Liver (tissue), 9 donors: ENCODE measurements around the gene ZNF280B. TPM values are rescaled to one million over a fixed set of nuclear protein-coding genes. Genes with fewer than 3 reads are reported as not detected.

ENCODE experiments used
- DNase-seq: peaks from one replicate; pipeline ENCODE4 v3.0.0-alpha.2; 2017; ENCODE audit warnings: low spot score
- H3K27ac ChIP-seq, 2 donors: one replicate each; pipeline ENCODE4 v1.7.0; 2013; ENCODE audit warnings: inconsistent platforms in 2 of 2, low read length in 2 of 2, control low read depth in 1 of 2, low read depth in 1 of 2, mild to moderate bottlenecking in 1 of 2
- H3K27me3 ChIP-seq, 4 donors: one replicate each; pipeline versions ENCODE4 v1.6.1 to v1.7.0; 2013; ENCODE audit warnings: low read length in 3 of 4, inconsistent platforms in 1 of 4, mild to moderate bottlenecking in 1 of 4, moderate library complexity in 1 of 4; ENCODE audit not compliant: control insufficient read depth in 4 of 4, insufficient read depth in 4 of 4
- H3K36me3 ChIP-seq, 4 donors: one replicate each; pipeline versions ENCODE4 v1.6.1 to v1.7.0; 2013; ENCODE audit warnings: low read length in 3 of 4, mild to moderate bottlenecking in 3 of 4, low read depth in 1 of 4, moderate library complexity in 1 of 4; ENCODE audit not compliant: control insufficient read depth in 4 of 4, insufficient read depth in 3 of 4
- H3K4me1 ChIP-seq, 4 donors: one replicate each; pipeline versions ENCODE4 v1.6.1 to v1.7.0; 2013; ENCODE audit warnings: low read length in 3 of 4, mild to moderate bottlenecking in 3 of 4, moderate library complexity in 1 of 4; ENCODE audit not compliant: control insufficient read depth in 4 of 4, insufficient read depth in 4 of 4
- H3K4me3 ChIP-seq, 3 donors: one replicate each; pipeline versions ENCODE4 v1.6.1 to v1.7.0; 2013; ENCODE audit warnings: low read length in 3 of 3, control low read depth in 1 of 3, low read depth in 1 of 3, mild to moderate bottlenecking in 1 of 3
- H3K9ac ChIP-seq, 2 donors: one replicate each; pipeline ENCODE4 v1.7.0; 2013; ENCODE audit warnings: low read length in 2 of 2, mild to moderate bottlenecking in 2 of 2, moderate library complexity in 2 of 2, control low read depth in 1 of 2, low read depth in 1 of 2
- H3K9me3 ChIP-seq, 4 donors: one replicate each; pipeline versions ENCODE4 v1.6.1 to v1.7.0; 2013; ENCODE audit warnings: low read length in 3 of 4; ENCODE audit not compliant: control insufficient read depth in 4 of 4
- ATF3 ChIP-seq: IDR thresholded peaks from 2 replicates; pipeline ENCODE4 v1.6.1; 2016; ENCODE audit warnings: antibody characterized with exemption
- CTCF ChIP-seq: fragments of 150-350 bp; IDR thresholded peaks from 2 replicates; pipeline ENCODE4 v1.5.1; 2017; ENCODE audit warnings: improper control_type of control experiment, low read depth, low read length; ENCODE audit not compliant: missing input control
- EGR1 ChIP-seq, 2 donors: IDR thresholded peaks; 2 replicates each; pipeline ENCODE4 v1.6.1; 2016 to 2018; ENCODE audit warnings: antibody characterized with exemption in 2 of 2, low read depth in 2 of 2
- FOXA1 ChIP-seq: IDR thresholded peaks from 2 replicates; pipeline ENCODE4 v1.6.1; 2016; ENCODE audit warnings: antibody characterized with exemption
- GABPA ChIP-seq, 2 donors: IDR thresholded peaks in 1 of 2; conservative IDR thresholded peaks in 1 of 2; 2 replicates each; pipeline ENCODE4 v1.6.1; 2016; ENCODE audit warnings: antibody characterized with exemption in 2 of 2, mild to moderate bottlenecking in 1 of 2, moderate library complexity in 1 of 2
- HNF4A ChIP-seq, 2 donors: conservative IDR thresholded peaks; 2 replicates each; pipeline ENCODE4 v1.6.1; 2016; ENCODE audit warnings: antibody characterized with exemption in 2 of 2, mild to moderate bottlenecking in 2 of 2
- JUND ChIP-seq, 2 donors: IDR thresholded peaks; 2 replicates each; pipeline ENCODE4 v1.6.1; 2016; ENCODE audit warnings: antibody characterized with exemption in 2 of 2
- NR2F2 ChIP-seq: IDR thresholded peaks from 2 replicates; pipeline ENCODE4 v1.6.1; 2016; ENCODE audit warnings: antibody characterized with exemption
- RAD21 ChIP-seq, 2 donors: IDR thresholded peaks; 2 replicates each; pipeline ENCODE4 v1.6.1; 2016; ENCODE audit warnings: antibody characterized with exemption in 2 of 2, mild to moderate bottlenecking in 2 of 2
- REST ChIP-seq: IDR thresholded peaks from 2 replicates; pipeline ENCODE4 v1.6.1; 2016; ENCODE audit warnings: antibody characterized with exemption, mild to moderate bottlenecking
- RXRA ChIP-seq, 2 donors: IDR thresholded peaks; 2 replicates each; pipeline ENCODE4 v1.6.1; 2017 to 2018; ENCODE audit warnings: antibody characterized with exemption in 2 of 2, mild to moderate bottlenecking in 1 of 2
- SP1 ChIP-seq: IDR thresholded peaks from 2 replicates; pipeline ENCODE4 v1.6.1; 2018; ENCODE audit warnings: antibody characterized with exemption, mild to moderate bottlenecking
- ZBTB33 ChIP-seq: IDR thresholded peaks from 2 replicates; pipeline ENCODE4 v1.6.1; 2016; ENCODE audit warnings: antibody characterized with exemption
- WGBS: extraction: QIAGEN DNeasy Blood & Tissue Kit; methylation state at CpG from one replicate; pipeline ENCODE4 v1.1.7; 2013; 5-methylcytosine and 5-hydroxymethylcytosine counted together
- polyA plus RNA-seq, 2 donors: library from polyadenylated mRNA; stranded (reverse) in 1 of 2; unstranded in 1 of 2; fragments of 200-250 nt in 1 of 2; fragments of >200 nt in 1 of 2; fragmentation: Nextera tagmentation in 1 of 2; extraction: Ambion mirVana in 1 of 2; gene quantifications; one replicate each; pipeline versions ENCODE4 v1.2.1 to v1.2.3, GENCODE V29; 2013 to 2015
- total RNA-seq, 2 donors: library from RNA; depleted of rRNA; stranded (reverse); fragments of >200 nt; gene quantifications; one replicate each; pipeline ENCODE4 v1.2.3, GENCODE V29; 2014
- donor health status: healthy.
- donor health status: healthy.
- donor health status: healthy.
- donor health status: healthy.
- donor health status: healthy.

The ZNF280B gene
- total RNA-seq: under 1 TPM; 0.08 to 0.84 TPM
- under 1 TPM; 0.03 TPM for polyA plus RNA-seq

GRCh38 chr22:22508274-22509176 lies at the start of gene ZNF280B:
TSS of gene ZNF280B (minus strand) at chr22:22508742. CDS start at chr22:22489398, 19,344 bp downstream.
- no peaks in the 10 kb centered on the region for H3K36me3 ChIP-seq
- DNase-seq: peak; percentile 71
- H3K9ac ChIP-seq: no peak within 1 kb of the TSS
- peak; percentile 18 for TF ChIP-seq CTCF
- TF ChIP-seq GABPA (IDR thresholded peaks at IDR 0.05 in 1 of 2, conservative IDR thresholded peaks at IDR 0.05 in 1 of 2): no peak
- no peak for TF ChIP-seq ZBTB33
- TF ChIP-seq RAD21 (IDR thresholded peaks at IDR 0.05): no peak
- TF ChIP-seq REST: no peak
- TF ChIP-seq JUND (IDR thresholded peaks at IDR 0.05): no peak
- no peak for TF ChIP-seq FOXA1
- TF ChIP-seq RXRA (IDR thresholded peaks at IDR 0.05): no peak
- H3K27me3 ChIP-seq: peaks cover 0 to 3% (median 0%) of the 10 kb centered on the region in 4 donors
- H3K9me3 ChIP-seq: peaks cover 0 to 6% (median 3%) of the 10 kb centered on the region in 4 donors
- peaks cover 0 to 4% (median 2%) of the 10 kb centered on the region in 4 donors for H3K4me1 ChIP-seq
- WGBS: 8% methylated on average over 72 of the region's 72 CpGs
- no peak within 1 kb of the TSS for H3K27ac ChIP-seq
- peak within 1 kb of the TSS; percentile 33 to 57 (median 38) for H3K4me3 ChIP-seq

- H3K9ac ChIP-seq: no peak overlapping the region
- no peak overlapping the region for H3K27ac ChIP-seq
- H3K9me3 ChIP-seq: no peaks in the 10 kb centered on the region
- no peak overlapping the region for H3K4me3 ChIP-seq
- no peak for DNase-seq
- no peaks in the 10 kb centered on the region for H3K36me3 ChIP-seq
- H3K4me1 ChIP-seq: no peaks in the 10 kb centered on the region
- 93% methylated on average over 38 of the region's 38 CpGs for whole genome bisulfite sequencing
- TF ChIP-seq SP1 (no peak), HNF4A (conservative IDR thresholded peaks at IDR 0.05) (no peak), JUND (IDR thresholded peaks at IDR 0.05) (no peak), ATF3 (no peak), NR2F2 (no peak), RXRA (IDR thresholded peaks at IDR 0.05) (no peak), EGR1 (IDR thresholded peaks at IDR 0.05; ENCODE audit: low read depth in 2 of 2) (no peak)
- H3K27me3 ChIP-seq: no peaks in the 10 kb centered on the region
These were observed 48.7 kb upstream of the ZNF280B start for GRCh38 chr22:22556995-22557925.
